GM19025 (cell line): ENCODE measurements around the gene CDC123.
"Not testable (repeated sequence)": the region's sequence is repeated elsewhere in the genome, so short reads cannot be mapped to it uniquely, and the experiment has no call there.

Experiments used
- ATAC-seq: cut with Tn5 transposase; IDR thresholded peaks from one replicate; pipeline ENCODE4 v1.9.1; 2021; ENCODE audit warnings: mild to moderate bottlenecking, low read depth, moderate library complexity; ENCODE audit not compliant: unreplicated experiment

CDC123 gene, protein sequence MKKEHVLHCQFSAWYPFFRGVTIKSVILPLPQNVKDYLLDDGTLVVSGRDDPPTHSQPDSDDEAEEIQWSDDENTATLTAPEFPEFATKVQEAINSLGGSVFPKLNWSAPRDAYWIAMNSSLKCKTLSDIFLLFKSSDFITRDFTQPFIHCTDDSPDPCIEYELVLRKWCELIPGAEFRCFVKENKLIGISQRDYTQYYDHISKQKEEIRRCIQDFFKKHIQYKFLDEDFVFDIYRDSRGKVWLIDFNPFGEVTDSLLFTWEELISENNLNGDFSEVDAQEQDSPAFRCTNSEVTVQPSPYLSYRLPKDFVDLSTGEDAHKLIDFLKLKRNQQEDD

DNA sequence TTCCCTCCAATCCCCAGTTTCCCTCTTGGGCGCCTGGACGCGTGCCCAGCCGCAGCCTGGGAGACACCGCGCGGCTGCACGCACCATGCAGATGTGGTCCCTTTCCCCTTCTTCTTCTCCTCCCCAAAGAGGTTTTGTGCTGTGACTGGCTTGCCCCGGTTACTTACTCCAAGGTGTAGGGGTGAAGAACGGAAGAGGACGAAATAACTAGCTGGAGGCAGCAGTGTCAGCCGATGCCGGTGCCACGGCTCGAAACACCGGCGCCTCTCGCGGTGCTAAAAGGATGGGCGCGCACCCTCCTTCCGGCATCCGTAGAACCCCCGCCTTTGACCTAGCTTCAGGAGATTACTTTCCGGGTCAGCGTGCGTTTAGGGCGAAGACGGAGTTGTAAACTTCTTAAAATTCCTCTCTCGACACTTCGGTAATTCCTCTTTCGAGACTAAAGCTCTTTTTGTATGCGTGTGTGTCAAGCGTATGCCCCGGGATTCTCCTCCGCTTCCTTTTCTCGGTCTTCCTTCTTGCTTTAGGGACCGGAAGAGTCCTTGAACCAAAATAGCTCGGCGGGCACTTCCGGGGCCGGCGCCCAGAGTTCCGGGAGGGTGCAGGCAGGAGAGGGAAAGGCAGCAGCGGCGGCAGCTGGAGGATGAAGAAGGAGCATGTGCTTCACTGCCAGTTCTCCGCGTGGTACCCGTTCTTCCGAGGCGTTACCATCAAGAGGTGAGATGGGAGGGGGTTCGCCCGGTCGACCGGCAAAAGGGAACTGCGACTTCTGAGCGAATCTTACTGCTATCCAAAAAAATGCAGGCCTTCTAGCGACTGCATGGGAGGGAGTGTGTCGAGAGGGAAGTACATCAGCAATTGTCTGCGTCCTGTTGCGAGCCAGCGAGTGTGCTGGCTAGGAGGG, at the start of gene CDC123, which contains the start of gene NUDT5:
Gene CDC123 (plus strand): TSS at position 586 of the 904 bp plus-strand sequence. CDS start 58 bp downstream, at position 644.
Gene NUDT5 (minus strand): TSS at position 289 of the 904 bp plus-strand sequence. CDS start 9,600 bp downstream, outside the sequence.
- ATAC-seq = peak; percentile 88

DNA sequence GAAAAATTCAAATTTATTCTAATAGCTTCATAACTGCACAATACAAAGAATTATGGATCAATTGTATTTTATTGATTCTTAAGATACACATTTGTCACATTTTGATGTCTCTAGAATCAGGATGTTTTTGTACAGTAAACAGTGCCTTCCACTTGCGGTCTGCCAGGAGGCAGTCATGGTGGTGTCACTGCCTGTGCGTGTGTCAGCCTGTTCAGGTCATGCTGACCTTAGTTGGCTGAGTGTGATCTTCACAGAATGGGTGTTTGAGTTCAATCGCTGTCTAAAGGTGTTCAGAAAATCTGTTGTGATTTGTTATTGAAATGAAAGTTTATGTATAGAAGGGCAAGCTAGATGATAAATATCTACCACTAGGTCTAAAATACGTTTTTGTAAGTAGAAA, 45.8 kb upstream of the CDC123 start:
- ATAC-seq = no peak

DNA sequence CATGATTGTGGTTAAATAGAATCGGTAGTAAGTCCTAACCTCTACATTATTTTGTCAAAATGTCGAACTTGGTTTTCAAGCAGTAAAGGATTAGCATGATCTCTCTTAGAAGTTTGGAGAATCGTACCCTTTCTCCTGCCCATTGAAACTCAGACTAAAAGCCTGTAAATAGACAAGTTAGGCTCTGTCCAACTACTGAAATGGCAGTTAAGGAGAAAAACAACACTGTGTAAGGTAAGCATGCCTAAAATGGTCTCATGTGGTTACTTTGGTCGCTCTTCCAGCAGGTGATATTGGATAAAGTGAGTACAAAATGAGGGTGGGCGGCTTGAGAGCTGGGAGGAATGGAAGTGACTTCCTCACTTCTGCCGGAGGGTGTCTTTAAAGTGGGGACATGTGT, 41.5 kb upstream of the CDC123 start:
- ATAC-seq = no peak

DNA sequence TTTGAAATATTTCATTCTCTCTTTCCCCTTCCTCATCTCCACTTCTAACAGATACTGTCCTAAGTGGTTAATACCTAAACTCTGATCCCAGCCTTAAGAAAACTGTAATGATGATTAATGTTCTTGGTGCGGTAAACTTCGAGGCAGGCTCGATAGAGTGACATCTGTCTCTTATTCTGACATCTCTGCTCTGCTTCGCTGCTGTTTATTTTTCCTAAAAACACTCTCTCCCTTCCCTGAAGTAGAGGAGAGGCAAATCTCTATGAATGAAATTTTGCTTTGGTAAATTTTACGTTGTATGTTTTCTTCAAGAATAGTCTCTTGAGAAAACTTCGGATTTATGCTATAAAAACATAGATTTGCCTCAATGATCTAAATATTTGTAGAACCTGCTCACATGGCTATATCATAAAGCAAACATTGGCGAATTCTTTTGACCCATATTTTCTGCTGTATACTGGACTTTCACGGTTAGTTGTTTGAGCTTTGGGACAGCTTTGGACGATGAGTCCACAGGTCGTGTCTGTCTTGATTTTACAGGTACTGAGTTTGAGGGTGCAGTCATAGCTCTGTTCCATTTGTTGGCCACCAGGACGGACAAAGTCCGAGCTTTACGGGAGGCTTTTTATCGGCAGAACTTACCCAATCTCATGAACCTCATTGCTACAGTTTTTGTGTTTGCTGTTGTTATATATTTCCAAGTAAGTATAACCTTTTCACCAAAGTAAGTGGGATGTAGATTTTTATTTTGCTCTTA, 39.4 kb upstream of the CDC123 start:
- ATAC-seq = no peak

DNA sequence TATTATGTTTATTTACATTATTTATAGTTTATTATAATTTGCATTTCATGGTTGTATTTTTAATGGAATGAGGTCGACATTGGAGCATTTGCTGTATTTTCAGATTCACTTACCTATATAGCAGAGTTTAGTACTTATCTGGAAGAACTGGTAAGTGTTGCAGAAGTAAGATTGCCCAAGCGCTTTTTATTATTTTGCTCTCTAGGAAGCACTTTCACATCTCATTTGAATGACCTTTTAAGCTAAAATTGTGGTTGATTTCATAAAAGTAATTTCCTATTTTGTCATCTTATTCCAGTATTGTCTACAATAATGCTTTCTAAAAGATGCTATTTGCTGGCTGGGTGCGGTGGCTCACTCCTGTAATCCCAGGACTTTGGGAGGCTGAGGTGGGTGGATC, 37.9 kb upstream of the CDC123 start:
- no peak for ATAC-seq

DNA sequence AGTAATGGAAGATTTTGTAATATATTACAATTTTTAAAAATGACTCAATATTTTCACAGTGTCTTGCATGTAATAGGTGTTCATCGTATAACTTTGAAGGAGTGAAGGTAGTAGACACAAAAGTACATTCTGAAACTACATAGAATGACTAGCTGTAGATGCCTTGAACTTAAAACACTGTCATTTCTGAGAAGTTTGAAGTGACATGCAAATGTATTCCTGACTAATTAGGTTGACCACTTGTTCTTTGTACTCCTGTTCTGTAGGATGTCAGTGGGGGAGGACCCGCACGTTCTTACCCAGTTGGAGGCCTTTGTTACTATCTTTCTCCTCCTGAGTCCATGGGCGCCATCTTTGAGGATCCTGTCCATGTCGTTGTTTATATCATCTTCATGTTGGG, 35.3 kb upstream of the CDC123 start:
- ATAC-seq = no peak

DNA sequence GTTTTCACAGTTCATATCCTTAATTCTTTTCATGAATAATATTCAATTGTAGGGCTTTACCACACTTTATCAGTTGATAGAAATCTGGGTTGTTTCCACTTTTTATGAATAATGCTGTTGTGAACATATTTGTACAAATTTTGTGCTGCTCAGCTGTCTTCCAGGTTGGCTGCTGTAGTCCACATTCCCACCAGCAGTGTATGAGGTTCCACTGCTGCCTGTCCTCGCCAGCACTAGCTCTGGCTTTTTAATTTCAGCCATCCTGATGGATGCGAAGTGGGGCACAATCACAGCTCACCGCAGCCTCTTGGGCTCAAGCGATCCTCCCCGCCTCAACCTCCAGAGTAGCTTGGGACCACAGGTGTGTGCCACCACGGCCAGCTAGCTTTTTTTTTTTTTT, 33.1 kb upstream of the CDC123 start:
- no peak for ATAC-seq

DNA sequence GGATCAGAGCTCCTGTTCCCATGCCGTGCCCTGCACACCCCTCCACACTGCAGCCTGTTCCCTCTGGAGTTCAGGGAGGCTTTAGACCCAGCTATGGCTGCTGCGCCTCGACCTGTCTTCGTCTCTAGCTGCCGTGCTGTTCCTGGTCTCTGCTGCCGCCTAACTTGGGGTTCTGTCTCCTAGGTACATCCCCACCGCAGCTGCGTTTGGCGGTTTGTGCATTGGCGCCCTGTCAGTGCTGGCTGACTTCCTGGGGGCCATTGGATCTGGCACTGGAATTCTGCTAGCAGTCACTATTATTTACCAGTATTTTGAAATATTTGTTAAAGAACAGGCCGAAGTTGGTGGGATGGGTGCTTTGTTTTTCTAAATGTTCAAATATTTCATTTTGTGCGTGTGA, 31.9 kb upstream of the CDC123 start:
- no peak for ATAC-seq

DNA sequence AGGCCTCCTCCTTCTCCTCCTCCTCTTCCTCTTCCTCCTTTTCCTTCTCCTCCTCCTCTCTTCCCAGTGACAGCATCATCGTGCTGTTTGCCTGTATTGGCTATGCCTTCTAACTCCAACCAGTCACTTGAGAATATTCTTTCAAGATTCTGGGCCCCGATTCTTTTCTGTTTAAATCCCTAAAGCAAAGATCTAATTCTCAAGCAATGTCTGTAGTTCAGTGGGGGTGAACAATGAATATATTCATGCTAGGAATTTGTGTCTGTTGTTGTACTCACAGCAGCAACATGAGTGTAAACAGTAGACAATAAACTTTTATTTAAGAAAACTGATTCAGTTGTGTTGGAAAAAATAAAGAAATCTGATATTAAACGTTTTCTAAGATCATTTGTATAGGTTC, 31.0 kb upstream of the CDC123 start:
- ATAC-seq = no peak

DNA sequence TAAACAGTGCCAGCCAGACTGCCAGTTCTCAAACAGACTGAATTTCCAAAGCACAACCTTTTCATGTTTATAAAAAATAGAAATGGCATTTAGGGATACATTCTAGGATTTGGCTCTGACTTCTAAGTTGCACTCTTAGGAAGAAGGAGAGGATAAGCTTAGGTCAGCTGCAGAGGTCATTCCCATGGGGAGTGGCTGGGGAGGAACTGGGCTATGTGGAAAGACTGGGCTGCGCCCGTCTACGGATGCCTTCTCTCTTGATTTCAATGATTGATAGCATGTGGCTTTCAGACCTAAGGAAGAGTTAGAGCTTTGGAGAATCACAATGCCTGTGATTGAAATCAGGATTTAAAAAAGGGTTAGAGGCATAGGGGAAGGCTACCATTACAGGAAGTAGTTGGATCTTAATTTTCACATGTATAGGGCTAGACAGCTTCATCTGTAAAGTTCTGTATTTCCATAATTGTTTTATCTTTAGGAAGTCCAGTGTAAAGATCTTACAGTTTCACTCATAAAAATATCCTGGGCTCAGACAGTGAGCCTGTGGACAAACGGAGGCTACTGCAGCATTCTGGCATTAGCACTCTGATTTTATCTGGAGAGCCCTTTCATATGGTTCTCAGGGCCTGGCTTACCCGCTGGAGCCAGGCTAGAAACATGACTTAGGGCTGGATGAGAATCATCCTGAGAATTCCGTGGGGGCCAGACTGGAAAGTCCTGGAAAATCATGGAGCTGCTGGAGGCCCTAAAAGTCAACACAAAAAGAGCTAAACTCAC, 29.8 kb upstream of the CDC123 start:
- ATAC-seq = no peak

DNA sequence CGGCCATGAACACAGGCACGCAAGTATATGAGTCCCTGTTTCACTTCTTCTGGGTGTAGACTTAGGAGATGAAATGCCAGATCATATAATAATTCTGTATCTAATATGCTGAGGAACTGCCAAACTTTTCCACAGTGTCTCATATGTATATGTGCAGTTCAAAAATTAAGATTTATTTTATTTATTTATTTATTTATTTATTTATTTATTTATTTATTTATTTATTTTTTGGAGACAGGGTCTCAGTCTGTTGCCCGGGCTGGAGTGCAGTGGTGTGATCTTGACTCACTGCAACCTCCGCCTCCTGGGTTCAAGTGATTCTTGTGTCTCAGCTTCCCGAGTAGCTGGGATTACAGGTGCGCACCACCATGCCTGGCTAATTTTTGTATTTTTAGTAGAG, 24.5 kb upstream of the CDC123 start:
- not testable (repeated sequence) for ATAC-seq

DNA sequence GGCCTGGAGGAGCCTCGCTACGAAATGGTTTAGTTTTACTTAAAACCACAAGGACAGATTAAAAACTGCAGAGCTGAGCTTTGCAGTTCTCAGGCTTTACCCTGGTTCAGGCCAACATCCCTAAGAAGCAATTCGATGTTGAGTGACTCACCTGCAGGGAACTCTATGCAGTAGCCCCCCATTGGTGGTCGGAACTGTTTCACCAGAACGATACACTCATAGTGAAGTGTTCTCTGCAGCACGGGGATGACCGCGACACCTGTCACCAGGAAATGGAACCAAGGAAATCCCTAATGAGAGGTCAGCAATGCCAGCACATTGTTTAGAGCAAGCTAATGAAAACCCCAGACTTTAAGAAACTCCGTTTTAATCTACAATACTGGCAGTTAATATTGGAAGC, 18.3 kb upstream of the CDC123 start:
- ATAC-seq = no peak

DNA sequence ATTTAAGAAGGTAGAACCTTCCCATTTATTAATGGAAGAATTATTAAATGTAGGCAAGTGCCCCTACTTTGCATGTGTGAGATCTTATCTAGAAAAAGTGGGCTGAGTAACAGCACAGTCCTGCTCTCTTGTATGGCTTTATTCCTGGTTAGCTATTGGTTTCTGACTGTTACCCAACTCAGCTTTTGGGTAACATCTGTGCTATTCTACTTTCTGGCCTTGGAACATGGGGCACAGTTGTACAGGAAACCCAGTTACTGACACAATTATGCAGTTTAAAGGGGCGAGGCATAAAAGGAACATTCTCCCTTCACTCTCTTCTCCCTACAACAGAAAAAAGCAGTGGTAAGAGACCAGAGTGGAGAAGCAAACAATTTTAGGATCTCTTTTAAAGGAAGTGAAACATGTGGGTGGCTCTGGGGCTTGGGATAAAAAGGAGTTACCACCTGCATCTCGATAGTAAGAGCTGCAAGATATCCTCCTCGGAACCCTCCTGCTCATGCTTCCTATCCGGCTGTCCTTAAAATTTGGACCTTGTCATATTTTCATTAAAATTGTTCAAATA, 16.3 kb upstream of the CDC123 start:
- ATAC-seq = no peak

DNA sequence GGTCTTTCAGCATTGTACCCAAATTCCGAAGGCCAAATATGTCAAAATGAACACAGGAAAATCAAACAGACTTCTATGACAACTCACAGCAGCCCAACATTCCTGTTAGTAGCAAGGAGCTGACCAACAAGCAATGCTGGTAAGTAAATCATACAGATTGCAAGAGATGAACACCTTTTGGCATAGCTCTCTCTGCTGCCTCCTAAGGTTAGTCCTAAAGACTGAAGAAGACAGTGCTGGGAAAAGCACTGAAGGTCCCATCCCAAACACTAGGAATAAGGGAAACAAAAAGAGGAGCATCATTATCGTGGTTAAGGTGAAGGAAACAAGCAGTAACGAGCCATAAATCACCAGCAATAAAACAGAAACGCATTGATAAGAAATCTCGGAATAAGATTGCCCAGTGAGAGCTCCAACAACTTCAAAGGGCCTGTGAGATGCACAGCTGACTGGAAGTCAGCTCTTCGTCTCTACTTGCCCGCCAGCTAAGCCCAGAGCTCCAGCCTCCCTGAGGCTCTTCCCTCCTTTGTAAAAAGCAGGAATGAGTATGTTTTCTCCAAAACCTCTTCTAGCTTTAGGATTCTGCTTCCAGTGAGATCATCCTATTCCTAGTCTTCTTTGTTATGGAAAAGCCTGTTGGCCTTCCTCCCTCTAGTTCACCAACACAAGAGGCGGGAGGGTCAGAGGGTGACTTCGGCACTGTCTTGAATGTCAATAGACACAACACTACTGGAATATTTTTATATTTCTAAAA, 15.6 kb upstream of the CDC123 start:
- ATAC-seq = no peak

DNA sequence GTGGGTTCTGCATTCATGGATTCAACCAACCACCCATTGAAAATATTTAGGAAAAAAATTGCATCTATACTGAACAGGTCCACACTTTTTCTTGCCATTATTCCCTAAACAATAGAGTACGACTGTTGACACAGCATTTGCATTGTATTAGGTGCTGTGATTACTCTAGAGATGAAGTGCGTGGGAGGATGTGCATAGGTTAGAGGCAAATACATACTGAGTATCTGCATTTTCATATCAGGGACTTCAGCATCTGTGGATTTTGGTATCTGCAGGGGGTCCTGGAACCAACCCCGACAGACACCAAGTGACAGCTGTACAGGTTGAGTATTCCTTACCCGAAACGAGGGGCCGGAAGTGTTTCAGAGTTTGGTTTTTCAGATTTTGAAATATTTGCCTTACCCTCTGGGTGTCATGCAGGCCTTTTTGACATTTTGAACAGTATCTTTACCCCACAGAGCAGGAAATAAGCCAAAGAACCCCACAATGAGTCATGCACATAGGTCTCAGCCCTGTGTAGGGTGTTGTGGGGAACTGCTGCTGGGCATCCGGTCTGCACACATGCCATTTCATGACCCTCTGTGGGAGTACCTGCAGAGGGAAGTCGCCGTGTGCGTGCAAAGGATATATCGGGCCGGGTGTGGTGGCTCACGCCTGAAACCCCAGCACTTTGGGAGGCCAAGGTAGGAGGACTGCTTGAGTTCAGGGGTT, 14.8 kb upstream of the CDC123 start:
- ATAC-seq = no peak

DNA sequence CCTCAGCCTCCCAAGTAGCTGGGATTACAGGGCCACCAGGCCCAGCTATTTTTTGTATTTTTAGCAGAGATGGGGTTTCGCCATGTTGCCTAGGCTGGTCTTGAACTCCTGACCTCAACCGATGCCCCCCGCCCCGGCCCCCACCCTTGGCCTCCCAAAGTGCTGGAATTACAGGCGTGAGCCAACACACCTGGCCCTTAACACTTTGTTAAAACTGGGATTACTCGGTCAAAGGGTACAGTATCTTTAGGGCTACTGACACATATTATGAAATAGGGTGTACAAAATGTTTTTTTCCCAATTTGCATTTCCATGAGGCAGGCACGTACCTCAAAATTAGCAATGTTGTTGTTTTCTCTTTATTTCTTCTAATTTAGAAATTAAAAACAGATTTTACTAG, 11.8 kb upstream of the CDC123 start:
- ATAC-seq = no peak

DNA sequence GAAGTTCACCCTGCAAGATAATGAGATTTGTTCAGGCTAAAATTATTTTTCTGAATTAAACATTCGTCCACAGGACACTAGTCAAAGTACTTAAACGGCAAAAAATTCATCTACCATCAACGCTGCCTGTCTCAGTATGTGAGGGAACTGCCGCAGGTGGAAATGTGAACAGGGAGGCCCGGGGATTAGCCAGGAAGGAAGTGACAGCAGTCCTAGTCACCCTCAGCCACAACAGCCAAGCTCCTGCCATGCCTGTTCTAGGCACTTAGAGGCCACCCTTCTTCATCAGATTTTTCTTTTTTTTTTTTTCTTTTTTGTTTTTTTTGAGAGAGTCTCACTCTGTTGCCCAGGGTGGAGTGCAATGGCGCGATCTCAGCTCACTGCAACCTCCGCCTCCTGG, 9.7 kb upstream of the CDC123 start:
- no peak for ATAC-seq

DNA sequence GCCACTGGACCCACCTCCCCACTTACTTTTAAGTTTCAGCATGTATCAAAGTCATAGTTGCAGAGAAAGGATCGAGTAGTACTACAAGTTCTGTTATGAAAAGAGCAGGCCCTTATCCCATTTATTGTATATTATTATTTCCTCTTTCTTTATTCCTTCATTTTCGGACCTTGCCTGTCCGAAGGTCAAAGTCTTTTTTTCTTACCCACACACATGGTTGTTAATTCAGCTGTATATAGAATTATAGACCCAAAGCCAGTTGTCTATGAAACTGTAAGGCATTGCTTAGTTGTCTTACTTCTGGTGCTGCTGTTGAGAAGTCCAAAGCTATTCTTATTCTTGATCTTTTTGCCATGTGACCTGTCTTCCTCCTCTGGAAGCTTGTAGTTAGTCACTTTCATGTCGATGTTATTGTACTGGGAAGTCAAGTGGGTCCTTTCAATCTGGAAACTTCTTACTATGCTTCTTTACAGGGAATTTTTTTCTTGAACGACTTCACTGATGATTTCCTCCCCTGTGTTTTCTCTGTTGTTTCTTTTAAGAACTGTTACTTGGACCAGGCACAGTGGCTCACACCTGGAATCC, 8.6 kb upstream of the CDC123 start:
- ATAC-seq = no peak
